GM10248 (cell line): ENCODE measurements around the gene MAD1L1.

Source experiments
- CTCF ChIA-PET: fragments of 300-600 bp; sonication (Branson Sonifier 250); formaldehyde crosslinking; extraction: SDS; loops from one replicate; lab custom pipeline; 2021; ENCODE audit warnings: antibody characterized with exemption; lab: Yijun Ruan, JAX
- POLR2A ChIA-PET: fragments of 350-650 bp; sonication (Branson Sonifier 250); formaldehyde crosslinking; extraction: SDS; loops from one replicate; lab custom pipeline; 2020; ENCODE audit warnings: antibody characterized with exemption; lab: Yijun Ruan, JAX
- DNase-seq: peaks from one replicate; pipeline ENCODE4 v3.0.0; 2012; ENCODE audit errors: extremely low spot score
- CTCF ChIP-seq: IDR thresholded peaks from 2 replicates; pipeline ENCODE4 v1.5.1; 2012; ENCODE audit warnings: mild to moderate bottlenecking, low read depth; ENCODE audit errors: extremely low read depth, missing control alignments, control extremely low read depth

The MAD1L1 gene

DNA sequence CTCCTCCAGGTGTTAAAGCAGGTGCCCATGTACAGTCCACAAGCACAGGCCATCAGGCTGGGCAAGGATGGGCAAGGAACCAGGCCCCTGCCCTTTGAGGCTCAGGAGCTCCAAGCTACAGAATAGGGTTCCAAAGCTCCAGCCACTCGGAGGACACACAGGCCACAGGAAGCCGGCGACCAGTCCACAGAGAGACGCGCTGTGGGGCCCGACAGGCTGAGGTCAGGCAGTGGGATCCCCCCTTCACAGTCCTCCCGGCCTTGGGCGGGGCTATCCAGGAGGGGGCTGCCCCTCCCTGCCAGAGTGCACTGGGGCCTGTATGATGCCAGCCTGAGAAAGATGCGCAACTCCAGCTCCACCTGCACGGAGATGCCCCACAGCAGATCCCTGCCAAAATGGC lies 34.0 kb downstream of the MAD1L1 start:
- POLR2A ChIA-PET, result no interaction called here
- CTCF ChIA-PET, result no interaction called here
- no peak for TF ChIP-seq CTCF
- no peak for DNase-seq

DNA sequence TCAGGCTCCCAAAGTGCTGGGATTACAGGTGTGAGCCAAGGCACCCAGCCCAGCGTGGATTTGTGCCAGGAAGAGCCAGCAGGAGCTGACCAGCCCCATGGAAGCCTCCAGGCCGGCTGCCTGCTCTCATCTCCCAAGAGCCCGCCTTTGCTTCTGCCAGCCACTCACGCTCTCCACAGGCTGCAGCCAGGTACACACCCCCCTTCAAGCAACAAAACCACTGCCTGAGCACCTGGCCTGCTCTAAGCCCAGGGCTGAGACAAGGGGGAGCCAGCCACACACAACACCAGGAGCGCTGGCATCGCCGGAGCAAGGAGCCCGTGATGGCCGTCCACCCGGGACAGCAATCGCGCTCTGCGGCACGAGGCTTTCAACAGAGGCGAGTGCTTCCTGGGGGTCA lies 34.5 kb downstream of the MAD1L1 start:
- DNase-seq, result no peak
- no peak for TF ChIP-seq CTCF
- ChIA-PET CTCF (no interaction called here), POLR2A (no interaction called here)

DNA sequence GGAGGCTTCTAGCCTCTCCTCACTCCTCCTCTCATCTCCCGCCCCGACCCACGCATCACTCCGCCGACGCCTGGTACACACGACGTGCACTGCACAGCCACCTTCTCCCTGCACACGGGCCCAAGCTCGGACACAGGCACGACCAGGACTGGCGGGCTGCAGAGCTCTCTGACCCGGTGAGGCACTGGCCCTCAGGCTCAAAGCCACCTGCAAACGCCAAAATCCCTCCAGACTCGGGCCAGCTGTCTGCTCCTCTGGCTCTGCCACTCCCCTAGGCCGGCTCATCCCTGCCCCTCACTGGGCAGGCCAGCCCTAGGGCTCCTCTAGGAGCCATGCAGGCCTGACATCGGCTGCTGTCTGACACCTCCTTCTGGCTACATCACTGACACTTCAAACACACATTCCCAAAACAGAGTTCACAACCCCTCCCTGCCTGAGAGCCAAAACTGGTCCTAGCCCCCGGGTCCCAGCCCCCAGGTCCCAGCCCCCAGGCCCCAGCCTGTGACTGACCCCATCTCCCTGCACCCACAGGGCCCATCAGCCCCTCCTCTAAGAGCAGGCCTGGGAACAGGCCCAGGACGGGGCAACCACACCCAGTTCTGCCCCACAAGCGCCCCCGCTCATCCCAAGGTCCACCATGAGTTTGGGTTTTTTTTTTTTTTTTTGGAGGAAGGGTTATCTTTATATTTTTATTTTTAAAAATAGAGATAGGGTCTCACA lies 35.1 kb downstream of the MAD1L1 start:
- DNase-seq, result no peak
- ChIA-PET CTCF (no interaction called here), POLR2A (interaction anchor here (0.6 kb wide), 1 partner anchor 637 kb away, joined by 3 read pairs; no protein-coding TSS in a partner anchor)
- no peak for TF ChIP-seq CTCF

DNA sequence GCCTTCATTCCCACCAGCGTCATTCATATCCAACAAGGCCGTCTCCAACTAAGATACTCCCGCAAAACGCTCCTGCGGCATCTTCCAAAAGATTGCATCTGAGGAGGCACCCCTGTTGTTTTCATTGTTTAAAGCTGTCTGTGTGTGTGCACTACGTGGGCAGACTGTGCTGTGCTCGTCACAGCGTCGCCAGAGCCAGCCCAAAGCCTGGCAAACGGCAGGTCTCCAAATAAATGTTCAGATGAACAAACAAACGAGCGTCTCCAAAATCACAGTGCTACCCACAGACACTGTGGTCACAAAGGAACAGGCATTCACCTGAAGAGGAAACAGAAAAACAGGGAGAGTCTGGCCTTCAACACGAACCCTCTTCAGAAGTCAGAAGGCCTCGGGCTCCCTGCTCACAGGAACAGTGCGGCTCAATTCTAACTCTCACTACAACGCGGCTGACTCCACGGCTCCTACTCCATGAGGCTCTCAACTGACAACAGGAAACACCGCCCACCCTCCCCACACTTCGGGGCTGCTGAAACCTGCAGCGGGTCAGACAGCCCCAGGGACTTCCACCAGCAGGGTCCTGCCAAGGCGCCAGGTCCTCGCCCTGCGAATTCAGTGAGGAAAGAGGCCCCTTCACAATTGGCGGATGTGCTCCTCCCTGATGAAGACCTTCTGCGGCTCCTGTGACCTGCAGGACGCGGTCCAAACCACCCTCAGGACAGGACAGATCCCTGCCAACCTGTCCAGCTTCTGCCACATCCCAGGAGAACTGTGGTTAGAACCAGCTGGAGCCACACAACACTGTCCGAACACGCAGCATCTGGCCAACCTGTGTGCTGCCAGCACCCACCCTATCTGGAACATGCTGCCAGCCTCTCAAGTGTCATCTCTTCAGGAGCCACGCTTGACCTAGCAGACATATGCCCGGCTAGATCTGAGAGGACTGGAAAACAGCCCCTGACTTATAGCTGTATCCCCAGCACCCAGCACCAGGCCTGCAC lies 36.1 kb downstream of the MAD1L1 start:
- ChIA-PET CTCF (no interaction called here), POLR2A (interaction anchor here (0.6 kb wide), 1 partner anchor 636 kb away, joined by 3 read pairs; no protein-coding TSS in a partner anchor)
- TF ChIP-seq CTCF, result no peak
- no peak for DNase-seq

DNA sequence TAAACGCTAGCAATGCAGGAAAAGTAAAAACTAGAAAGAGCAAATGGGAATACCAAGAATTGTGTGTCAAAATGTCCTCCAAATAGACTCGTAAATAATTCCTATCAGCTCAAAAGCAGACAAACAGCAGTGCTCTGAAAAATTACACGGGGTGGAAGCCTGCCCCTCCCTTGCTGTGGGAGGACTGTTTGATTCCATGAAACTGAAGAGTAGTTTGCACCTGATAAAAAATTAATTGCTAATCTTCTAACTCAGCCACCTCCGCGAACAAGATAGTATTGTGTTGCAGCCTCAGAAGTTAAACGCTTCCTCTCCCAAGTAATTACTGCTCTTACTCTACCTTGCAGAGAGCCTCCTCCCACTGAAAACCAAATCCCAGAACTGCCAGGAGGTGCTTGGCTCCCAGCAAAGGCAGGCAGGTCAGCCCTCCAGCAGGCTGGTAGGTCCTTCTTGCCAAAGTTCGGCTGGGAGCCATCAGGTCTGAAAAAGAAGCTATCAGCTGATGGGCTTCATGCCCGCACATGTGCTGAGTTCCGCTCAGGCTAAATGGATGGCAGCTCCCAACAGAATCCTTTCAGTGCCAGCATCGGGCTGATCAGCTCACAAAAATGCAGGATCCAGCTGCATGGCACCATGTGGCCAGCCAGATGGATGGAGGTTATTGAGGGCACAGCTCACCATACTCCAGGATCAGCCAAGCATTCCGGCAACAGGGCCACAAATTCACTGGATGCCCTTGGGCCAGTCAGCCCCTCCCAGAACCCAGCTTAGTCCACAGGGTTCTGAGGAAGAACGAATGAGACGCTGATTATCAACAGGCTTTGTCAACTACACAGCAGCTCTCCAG lies 37.1 kb downstream of the MAD1L1 start:
- no peak for TF ChIP-seq CTCF
- DNase-seq, result no peak
- POLR2A ChIA-PET, result no interaction called here
- CTCF ChIA-PET, result interaction anchor here (1.0 to 1.6 kb wide), 6 partner anchors 8 to 152 kb away, joined by 4 to 10 read pairs (median 4); no protein-coding TSS in a partner anchor
